WI38 (cell line): ENCODE results near the gene MAP3K15.

Experiments
- H3K4me3 ChIP-seq: 2 replicates; pipeline ENCODE4 v1.5.1; 2011; ENCODE audit warnings: low read depth, mild to moderate bottlenecking, control low read depth, low read length
- TF ChIP-seq, protein P1 (sequence below): IDR thresholded peaks from 2 replicates; pipeline ENCODE4 v1.5.1; 2012; ENCODE audit warnings: low read depth, mild to moderate bottlenecking, control low read depth, low read length

MAP3K15 gene

DNA sequence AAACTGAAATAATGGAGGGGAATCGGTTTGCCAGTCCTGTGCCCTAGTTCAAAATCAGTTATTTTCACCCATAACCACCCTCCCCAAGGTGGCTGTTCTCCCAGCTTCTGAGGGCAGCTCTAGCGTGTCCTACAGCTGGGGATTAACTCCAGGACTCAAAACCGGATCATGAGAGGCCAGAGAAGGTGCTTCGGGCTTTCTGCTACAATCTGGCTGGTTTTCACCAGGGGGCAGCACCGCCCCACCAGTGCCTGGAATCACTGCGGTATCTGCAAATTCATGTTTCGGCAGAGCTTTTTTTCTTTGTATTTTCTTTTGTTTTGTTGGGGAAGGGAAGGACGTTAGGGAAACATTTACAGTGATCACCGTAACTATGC, 143.2 kb downstream of the MAP3K15 start:
- H3K4me3 ChIP-seq: peak overlapping the region; percentile 50
- TF ChIP-seq, protein P1, sequence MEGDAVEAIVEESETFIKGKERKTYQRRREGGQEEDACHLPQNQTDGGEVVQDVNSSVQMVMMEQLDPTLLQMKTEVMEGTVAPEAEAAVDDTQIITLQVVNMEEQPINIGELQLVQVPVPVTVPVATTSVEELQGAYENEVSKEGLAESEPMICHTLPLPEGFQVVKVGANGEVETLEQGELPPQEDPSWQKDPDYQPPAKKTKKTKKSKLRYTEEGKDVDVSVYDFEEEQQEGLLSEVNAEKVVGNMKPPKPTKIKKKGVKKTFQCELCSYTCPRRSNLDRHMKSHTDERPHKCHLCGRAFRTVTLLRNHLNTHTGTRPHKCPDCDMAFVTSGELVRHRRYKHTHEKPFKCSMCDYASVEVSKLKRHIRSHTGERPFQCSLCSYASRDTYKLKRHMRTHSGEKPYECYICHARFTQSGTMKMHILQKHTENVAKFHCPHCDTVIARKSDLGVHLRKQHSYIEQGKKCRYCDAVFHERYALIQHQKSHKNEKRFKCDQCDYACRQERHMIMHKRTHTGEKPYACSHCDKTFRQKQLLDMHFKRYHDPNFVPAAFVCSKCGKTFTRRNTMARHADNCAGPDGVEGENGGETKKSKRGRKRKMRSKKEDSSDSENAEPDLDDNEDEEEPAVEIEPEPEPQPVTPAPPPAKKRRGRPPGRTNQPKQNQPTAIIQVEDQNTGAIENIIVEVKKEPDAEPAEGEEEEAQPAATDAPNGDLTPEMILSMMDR: peak; percentile 45

DNA sequence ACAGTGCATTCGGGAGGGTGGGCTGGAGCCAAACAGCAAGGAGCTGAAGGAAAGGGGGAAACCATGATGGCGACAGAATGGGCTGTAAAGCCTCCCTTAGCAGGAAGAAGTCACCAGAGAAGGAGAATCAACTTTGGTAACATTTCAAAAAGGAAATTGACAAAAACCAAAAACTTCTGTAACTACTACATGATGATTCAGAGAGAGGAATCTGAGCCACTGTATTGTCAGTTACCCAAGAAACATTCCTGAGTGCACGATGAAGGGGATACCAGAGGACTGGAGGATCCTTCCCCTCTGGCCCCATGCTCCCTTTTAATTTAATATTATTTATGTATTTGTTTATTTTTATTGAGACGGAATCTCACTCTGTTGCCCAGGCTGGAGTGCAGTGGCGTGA, 145.2 kb downstream of the MAP3K15 start:
- TF ChIP-seq, protein P1: no peak
- no peak overlapping the region for H3K4me3 ChIP-seq

DNA sequence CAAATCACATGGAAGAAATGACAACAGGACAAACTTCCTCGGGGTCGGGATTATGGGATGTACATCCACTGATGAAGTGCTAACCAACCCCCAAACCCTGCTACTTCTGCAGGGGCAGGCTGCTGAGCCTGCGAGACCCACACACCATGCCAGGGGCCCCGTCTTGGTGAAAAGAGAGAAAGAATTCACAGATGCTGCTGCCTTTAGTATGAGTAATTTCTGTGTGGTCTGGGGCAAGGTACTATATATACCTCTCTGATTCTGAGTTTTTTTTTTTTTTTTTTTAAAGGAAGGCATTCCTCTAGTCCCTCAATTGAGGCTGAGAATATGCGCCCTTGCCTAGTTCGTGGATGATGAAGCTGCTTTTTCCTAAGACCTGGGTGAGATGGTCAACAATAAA, 146.7 kb downstream of the MAP3K15 start:
- TF ChIP-seq, protein P1: no peak
- no peak overlapping the region for H3K4me3 ChIP-seq

DNA sequence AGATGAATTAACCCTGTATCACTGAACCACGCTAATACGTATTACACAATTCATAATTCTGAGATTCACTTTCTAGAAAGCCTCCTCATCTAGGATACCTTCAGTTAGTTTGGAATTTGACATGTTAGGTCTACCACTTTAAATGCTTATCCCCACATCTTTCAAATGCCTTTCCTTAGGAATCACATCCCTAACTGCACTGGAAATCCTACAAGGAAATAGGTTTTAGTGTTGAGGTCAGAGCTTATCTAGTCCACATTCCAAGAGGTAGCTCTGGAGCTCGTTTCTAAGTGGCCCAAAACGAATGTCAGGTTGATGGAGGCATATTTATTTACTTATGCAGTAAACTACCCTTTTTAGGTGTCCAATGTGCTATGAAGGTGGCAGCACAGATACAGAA, 153.6 kb downstream of the MAP3K15 start:
- no peak overlapping the region for H3K4me3 ChIP-seq
- TF ChIP-seq, protein P1: no peak

DNA sequence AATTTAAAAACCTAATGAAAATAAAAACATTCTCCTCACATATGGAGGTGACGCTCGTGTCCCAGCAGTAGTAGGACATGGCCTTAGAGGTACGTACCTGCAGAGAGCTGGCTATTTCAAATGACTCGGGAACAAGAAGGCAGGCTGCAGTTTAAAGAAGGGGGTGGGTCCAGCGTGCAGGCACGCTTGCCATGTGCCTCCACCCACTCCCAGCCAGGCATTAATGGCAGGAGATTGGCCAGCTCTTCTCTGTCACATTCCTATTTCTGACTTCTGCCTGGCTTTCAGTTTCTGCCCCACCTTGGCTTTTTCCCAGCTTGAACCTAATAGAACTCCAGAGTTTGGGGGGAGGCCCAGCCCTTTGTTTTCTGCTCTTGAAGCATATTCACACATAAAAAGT, 154.4 kb downstream of the MAP3K15 start:
- no peak overlapping the region for H3K4me3 ChIP-seq
- TF ChIP-seq, protein P1: no peak

DNA sequence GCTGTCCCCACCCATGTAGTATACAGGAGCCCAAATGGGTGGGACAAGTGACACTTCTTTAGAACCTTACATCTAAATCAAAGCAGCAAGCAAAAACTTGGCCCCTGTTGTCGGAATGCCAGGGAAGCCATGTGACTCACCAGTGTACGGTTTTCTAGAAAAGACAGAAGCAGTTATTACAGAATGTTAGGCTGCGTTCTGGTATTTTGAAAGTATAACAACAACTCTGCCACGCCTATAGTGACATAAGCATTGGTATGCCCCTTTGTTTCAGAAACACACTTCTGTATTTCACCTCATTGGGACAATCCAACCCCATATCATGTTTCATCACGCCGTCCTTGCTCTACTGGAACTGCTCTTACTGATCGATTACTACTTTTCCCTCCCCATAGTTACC, 156.8 kb downstream of the MAP3K15 start:
- no peak overlapping the region for H3K4me3 ChIP-seq
- TF ChIP-seq, protein P1: no peak

DNA sequence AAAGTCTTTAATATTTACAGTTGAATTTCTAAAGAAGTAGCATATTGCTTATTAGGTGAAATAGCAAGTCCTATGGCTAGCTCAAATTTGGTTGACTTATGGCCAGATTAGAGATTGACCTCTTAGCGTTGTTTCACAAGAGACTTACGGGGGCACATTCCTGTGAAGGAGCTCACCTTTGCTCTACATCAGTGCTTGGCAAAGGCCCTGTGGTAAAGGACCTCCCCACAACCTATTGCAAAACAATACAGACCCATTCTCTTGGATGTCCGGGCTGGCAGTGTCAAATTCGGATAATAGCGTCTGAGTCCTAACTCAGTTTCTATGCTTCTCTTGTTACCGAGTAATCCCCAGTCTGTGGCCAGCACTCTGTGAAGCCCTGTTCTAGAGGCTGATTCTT, 160.7 kb downstream of the MAP3K15 start:
- no peak overlapping the region for H3K4me3 ChIP-seq
- TF ChIP-seq, protein P1: no peak
